Fibroblast of villous mesenchyme (primary cell): ENCODE measurements around the gene IFT27. TPM values are rescaled to one million over a fixed set of nuclear protein-coding genes. Genes with fewer than 3 reads are reported as not detected.

Experiments
- DNase-seq: peaks from one replicate; pipeline ENCODE4 v3.0.0-alpha.2; 2010; ENCODE audit warnings: low read depth
- H3K4me3 ChIP-seq: 2 replicates; pipeline ENCODE4 v1.5.1; 2011; ENCODE audit warnings: low read depth, mild to moderate bottlenecking, low read length
- total RNA-seq: library from RNA; depleted of rRNA; stranded (reverse); fragments of >200 nt; gene quantifications from 2 replicates; pipeline ENCODE4 v1.2.3, GENCODE V29; 2012
- TF ChIP-seq, protein P1 (sequence below): IDR thresholded peaks from 2 replicates; pipeline ENCODE4 v1.5.1; 2012; ENCODE audit warnings: low read depth, mild to moderate bottlenecking, low read length; ENCODE audit not compliant: insufficient read depth

IFT27 gene
- total RNA-seq, 1 donor = 16.0 TPM

DNA sequence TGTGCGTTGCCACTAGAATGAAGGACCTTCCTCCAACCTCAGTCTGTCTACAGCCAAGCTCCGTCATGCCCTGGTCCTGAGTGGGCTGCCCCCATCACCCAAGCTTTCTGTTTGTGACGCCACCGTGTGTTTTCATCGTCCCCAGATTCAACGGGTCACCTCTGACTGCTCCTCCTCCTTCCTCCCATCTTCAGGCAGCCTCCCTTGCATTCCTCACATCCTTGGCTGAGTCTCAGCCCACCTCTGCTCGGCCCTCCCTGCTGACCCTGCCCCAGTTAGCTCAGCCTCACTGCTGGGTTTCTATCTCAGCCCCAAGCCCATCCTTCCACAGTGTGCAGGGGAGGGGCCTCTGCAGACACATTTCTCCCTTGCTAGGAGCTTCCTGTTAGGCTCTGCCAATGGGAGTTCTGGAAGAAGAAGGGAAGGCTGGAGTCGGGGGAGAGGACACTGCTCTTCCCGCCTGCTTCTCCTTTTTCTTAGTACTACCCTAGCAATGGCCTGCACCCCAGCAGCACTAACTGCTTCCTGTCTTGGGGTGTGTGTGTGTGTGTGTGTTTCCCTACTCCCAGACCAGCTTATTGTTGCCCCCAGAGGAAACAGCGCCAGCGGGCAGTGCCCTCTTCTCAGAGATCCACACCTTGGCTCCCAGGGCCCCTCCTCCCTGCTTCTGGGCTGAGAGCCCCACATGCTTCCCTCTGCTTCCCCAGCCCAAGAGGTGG is 5.2 kb downstream of the IFT27 start:
- DNase-seq = no peak
- no peak overlapping the region for H3K4me3 ChIP-seq
- TF ChIP-seq, protein P1, sequence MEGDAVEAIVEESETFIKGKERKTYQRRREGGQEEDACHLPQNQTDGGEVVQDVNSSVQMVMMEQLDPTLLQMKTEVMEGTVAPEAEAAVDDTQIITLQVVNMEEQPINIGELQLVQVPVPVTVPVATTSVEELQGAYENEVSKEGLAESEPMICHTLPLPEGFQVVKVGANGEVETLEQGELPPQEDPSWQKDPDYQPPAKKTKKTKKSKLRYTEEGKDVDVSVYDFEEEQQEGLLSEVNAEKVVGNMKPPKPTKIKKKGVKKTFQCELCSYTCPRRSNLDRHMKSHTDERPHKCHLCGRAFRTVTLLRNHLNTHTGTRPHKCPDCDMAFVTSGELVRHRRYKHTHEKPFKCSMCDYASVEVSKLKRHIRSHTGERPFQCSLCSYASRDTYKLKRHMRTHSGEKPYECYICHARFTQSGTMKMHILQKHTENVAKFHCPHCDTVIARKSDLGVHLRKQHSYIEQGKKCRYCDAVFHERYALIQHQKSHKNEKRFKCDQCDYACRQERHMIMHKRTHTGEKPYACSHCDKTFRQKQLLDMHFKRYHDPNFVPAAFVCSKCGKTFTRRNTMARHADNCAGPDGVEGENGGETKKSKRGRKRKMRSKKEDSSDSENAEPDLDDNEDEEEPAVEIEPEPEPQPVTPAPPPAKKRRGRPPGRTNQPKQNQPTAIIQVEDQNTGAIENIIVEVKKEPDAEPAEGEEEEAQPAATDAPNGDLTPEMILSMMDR = no peak

DNA sequence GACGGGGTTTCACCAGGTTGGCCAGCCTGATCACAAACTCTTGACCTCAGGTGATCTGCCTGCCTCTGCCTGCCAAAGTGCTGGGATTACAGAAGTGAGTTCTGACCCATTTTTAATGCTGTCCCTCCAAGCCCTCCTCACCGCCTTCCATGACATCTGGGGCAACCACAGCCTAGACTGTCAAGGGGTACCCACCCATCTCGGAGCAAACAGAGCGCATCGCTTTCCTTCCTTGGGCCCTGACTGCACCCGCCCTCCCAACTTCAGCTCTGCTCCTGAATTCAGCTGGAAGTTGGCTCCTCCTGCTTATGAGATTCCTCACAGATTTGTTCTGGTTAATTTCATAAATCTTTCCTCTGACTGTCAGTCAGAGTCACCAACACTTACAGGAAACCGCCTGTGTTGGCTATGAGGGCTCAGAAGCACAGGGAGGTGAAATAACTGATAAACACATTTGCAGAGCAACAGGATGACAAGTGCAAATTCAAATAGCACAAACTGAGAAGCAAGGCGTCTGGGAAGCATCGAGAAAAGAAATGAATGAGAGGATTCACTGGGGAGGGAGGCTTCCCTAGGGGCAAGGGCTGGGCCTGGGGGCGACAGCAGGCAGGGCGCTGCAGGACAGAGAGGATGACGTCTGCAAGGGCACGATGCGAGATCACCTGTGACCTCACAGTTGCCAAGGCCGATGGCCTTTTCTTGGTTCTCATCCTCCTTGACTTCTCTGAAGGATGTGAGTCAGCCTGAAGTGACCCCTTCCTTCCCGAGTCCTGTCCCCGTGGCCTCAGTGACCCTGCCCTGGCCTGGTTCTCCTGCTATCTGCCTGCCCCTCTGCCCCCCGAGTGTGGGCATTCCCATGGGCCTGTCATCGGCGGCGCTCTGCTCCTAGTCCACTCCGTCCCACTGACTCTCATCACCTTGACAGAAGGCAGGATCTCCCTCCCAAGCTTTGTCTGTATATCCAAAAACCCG is 6.1 kb downstream of the IFT27 start:
- TF ChIP-seq, protein P1 = no peak
- H3K4me3 ChIP-seq = no peak overlapping the region
- no peak for DNase-seq

DNA sequence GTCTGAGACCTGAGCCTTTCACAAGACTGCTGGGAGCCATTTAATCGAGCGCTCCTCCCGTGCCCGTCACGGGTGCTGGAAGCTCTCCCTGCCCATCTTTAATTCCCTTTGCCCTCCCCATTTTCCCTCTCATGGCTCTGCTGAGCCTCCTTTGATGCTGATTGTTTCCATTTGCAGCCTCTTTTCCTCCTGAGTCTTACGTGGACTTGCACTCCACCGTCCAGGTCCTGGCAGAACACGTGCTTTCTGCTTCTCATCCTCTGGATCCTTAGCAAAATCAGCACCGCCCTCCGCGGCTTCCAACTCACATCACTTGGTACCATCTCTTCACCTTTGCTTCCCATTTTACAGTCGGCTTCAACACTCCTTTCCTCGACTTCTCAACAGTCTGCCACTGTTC is 7.3 kb downstream of the IFT27 start:
- no peak for DNase-seq
- no peak overlapping the region for H3K4me3 ChIP-seq
- TF ChIP-seq, protein P1 = no peak

DNA sequence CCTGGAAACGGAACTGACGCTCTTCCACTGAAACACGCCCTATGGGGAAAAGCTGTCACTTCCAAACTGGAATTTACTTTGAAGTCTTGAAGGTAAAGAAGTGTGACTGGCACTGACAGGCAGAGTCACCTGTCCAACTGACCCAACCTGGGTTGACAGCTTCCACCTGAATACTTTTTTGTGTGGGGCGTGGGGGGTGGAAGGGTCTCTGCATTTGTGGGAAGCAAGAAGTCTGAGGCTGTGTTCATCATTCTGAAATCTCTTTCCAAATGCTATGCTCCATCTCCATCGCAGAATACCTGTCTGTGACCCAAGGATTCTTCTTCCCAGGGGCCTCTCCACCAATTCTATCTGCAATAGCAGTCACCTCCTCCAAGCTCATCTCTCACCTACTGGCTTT is 7.8 kb downstream of the IFT27 start:
- TF ChIP-seq, protein P1 = no peak
- H3K4me3 ChIP-seq = no peak overlapping the region
- no peak for DNase-seq

DNA sequence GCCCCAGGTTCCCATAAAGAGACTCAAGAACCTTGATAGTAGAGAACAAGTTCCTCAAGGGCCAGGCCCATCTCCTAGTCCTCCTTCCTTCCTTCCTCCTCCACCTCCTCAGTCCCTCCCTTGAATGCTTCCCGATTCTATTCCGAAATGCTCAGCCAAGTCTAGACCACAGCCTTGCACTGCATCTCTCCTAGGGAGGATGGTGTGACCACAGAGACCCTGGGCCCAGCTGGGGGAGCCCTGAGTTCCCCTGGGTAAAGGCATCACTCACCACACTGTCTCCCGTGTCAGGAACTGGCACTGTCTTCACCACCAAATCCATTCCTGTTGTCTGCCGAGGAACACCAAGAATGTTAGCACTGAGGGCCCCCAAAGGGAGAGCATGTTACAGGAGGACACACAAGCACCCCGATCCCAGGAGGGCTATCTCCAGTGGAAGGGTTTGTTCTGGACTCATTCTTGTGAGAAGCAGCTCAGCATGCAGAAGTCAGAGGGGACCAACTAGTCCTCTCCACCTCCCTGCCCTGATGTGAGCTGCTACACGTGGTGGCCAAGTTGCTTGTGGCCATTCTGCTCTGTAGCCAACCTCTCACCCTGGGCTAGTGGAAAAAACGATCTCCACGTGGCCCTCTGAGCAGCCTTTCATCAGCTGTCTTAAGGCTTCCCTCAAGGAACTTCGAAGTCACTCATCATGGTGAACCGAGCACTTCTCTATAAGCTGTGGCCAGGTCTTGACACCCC is 8.7 kb downstream of the IFT27 start:
- no peak for DNase-seq
- H3K4me3 ChIP-seq = no peak overlapping the region
- TF ChIP-seq, protein P1 = no peak

DNA sequence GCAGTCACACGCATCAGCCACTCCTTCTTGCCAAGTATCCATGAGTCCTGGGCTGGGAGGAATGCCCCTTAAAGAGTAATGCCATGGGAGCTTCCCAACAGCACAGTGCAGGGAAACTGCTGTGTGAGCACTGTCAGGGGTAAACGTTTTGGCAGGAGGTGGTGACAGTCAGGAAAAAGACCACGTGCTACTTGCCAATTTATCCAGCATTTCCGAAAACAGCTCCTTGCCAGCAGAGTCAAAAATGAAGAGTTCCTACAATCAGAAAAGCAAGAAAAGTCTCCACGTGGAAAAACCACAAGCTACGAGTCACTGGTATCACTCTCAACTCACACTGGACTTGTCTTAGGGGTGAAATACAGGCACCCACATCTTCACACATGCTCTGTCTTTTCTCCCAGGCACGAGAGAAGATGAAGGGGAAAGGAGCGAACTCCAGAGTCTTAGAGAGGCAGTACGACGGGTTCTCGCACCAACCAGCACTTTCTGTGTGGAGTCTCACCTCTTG is 9.9 kb downstream of the IFT27 start:
- no peak overlapping the region for H3K4me3 ChIP-seq
- no peak for DNase-seq
- TF ChIP-seq, protein P1 = no peak
